ENCODE data around the gene MCM3. TPM values are rescaled to one million over a fixed set of nuclear protein-coding genes. Genes with fewer than 3 reads are reported as not detected.

Gene MCM3
- total RNA-seq, 6 experiments from 2014 or later, result 6.6 to 35.9 (median 10.5) TPM

DNA sequence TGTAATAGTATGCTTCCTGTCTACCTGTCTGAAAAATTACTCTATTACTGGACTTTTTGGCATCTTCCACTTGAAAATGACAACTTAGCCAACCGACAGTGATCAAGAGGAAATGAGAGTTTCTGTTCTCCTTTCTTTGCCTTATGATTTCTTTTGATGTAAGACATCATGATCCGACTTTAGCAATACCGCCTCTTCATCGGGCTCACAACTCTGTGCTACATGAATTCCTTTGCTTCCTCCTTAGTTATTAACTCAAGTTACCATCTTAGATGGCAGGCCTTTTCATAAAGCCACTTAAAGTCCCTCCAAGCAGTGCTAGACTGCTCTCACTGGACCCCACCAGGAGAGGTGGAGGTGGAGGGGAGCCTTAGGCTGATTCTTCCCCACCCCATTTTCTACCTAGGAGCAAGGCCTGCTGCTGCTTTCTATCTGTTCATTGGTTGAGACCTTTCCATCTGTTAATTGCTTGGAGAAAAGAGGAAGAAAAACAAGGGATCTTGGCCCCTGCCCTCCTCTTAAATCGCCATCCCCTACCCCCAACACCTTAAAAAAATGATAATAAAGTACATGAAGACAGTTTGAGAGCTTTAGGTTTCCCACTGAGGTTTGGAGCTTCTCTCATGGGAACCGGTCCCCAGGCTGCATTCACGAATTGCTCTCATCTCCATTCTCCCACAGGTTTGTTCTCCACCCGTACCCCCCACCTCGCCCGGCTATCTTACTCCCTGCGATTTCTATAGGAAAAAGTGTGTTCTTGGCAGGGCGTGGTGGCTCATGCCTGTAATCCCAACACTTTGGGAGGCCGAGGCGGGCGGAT is 21.6 kb upstream of the MCM3 start:
- intact Hi-C loops (cut with DNase I), result no loop called here
- 76% methylated on average over 15 of the region's 15 CpGs for WGBS (ENCODE audit: insufficient coverage, low coverage, low lambda C conversion rate, missing lambda C conversion rate)
- Histone ChIP-seq H3K36me3 (no peaks in the 10 kb centered on the region), H3K27ac (no peak overlapping the region), H3K4me1 (no peaks in the 10 kb centered on the region), H3K27me3 (no peaks in the 10 kb centered on the region), H3K4me3 (no peak overlapping the region), H3K9me3 (no peaks in the 10 kb centered on the region)
- ATAC-seq (peak in 2 of 4 donors; percentile 49 to 53), DNase-seq (no peak)
- TF ChIP-seq POLR2A (IDR thresholded peaks at IDR 0.05), result no peak

- TF ChIP-seq CTCF (IDR thresholded peaks at IDR 0.05) (no peak), POLR2A (IDR thresholded peaks at IDR 0.05) (no peak)
- no peak overlapping the region for H3K4me3 ChIP-seq
- no peak for DNase-seq
- H3K9me3 ChIP-seq, result no peaks in the 10 kb centered on the region
- 55% methylated on average over 6 of the region's 6 CpGs for WGBS (ENCODE audit: insufficient coverage, low coverage, low lambda C conversion rate, missing lambda C conversion rate)
- H3K36me3 ChIP-seq, result no peaks in the 10 kb centered on the region
- intact Hi-C loops (cut with DNase I), result no loop called here
- ATAC-seq, result no peak
- H3K27me3 ChIP-seq, result no peaks in the 10 kb centered on the region
- peak overlapping the region in 1 of 3 donors; percentile 34 for H3K27ac ChIP-seq
- H3K4me1 ChIP-seq, result no peaks in the 10 kb centered on the region
These were observed 20.9 kb upstream of the MCM3 start for GRCh38 chr6:52305411-52305810.

- WGBS (ENCODE audit: insufficient coverage, low coverage, low lambda C conversion rate, missing lambda C conversion rate), result 91% methylated on average over 1 of the region's 1 CpG
- Histone ChIP-seq H3K4me3 (no peak overlapping the region), H3K27ac (peak overlapping the region in 1 of 3 donors; percentile 34), H3K4me1 (no peaks in the 10 kb centered on the region), H3K36me3 (no peaks in the 10 kb centered on the region), H3K27me3 (no peaks in the 10 kb centered on the region), H3K9me3 (no peaks in the 10 kb centered on the region)
- no peak for TF ChIP-seq POLR2A (IDR thresholded peaks at IDR 0.05)
- no peak for TF ChIP-seq CTCF (IDR thresholded peaks at IDR 0.05)
- DNase-seq, result no peak
- intact Hi-C loops (cut with DNase I), result no loop called here
- ATAC-seq, result peak in 3 of 4 donors; percentile 49 to 72 (median 72)
These were observed 20.4 kb upstream of the MCM3 start for GRCh38 chr6:52304983-52305390.

DNA sequence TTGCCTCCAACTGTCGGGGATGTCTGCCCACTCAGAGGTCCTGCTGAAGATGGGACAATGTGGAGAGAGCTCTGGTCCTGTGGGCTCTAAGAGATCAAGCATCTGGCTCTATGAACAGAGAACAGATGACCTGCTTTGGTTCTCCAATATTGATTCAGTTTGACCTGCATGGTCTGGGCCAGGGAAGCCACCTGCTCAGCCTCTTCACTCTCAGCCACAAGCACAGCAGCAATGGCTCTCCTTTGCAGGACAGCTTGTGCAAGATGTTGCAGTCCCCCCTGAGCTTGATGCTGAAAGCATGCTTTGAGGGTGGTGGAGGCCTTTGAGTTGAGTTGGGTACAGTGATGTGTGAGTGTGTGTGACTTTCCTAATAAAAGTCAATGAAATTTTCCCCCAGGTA is 18.6 kb upstream of the MCM3 start:
- TF ChIP-seq POLR2A (IDR thresholded peaks at IDR 0.05) (no peak), CTCF (IDR thresholded peaks at IDR 0.05) (no peak)
- Histone ChIP-seq H3K4me3 (no peak overlapping the region), H3K27ac (no peak overlapping the region), H3K36me3 (no peaks in the 10 kb centered on the region), H3K27me3 (no peaks in the 10 kb centered on the region), H3K4me1 (no peaks in the 10 kb centered on the region), H3K9me3 (no peaks in the 10 kb centered on the region)
- DNase-seq, result no peak
- intact Hi-C loops (cut with DNase I), result no loop called here
- no peak for ATAC-seq
- 86% methylated on average over 1 of the region's 1 CpG for WGBS (ENCODE audit: insufficient coverage, low coverage, low lambda C conversion rate, missing lambda C conversion rate)

GRCh38 chr6:52301326-52301725 is 16.8 kb upstream of the MCM3 start:
- intact Hi-C loops (cut with DNase I), result no loop called here
- ATAC-seq, result no peak
- no peaks in the 10 kb centered on the region for H3K36me3 ChIP-seq
- no peak for DNase-seq
- no peaks in the 10 kb centered on the region for H3K4me1 ChIP-seq
- TF ChIP-seq CTCF (IDR thresholded peaks at IDR 0.05), result no peak
- no peak for TF ChIP-seq POLR2A (IDR thresholded peaks at IDR 0.05)
- no peak overlapping the region for H3K27ac ChIP-seq
- H3K9me3 ChIP-seq, result no peaks in the 10 kb centered on the region
- 80% methylated on average over 1 of the region's 1 CpG for WGBS (ENCODE audit: insufficient coverage, low coverage, low lambda C conversion rate, missing lambda C conversion rate)
- no peaks in the 10 kb centered on the region for H3K27me3 ChIP-seq
- H3K4me3 ChIP-seq, result no peak overlapping the region
